WTC11 (cell line): Measurements from ENCODE around the gene RPS16. TPM values are rescaled to one million over a fixed set of nuclear protein-coding genes. Genes with fewer than 3 reads are reported as not detected.

Source experiments
- ATAC-seq: fragments of 200-7000 bp; cut with Tn5 transposase; 2 replicates; pipeline ENCODE4 v1.10.0; 2021; ENCODE audit warnings: mild to moderate bottlenecking, moderate library complexity
- CTCF ChIA-PET: fragments of 300-600 bp; sonication (Branson Sonifier 250); formaldehyde crosslinking; loops from one replicate; lab custom pipeline; 2021; ENCODE audit warnings: antibody characterized with exemption; lab: Charles Lee
- POLR2A ChIA-PET: fragments of 350-600 bp; sonication (Branson Sonifier 250); formaldehyde crosslinking; loops from one replicate; lab custom pipeline; 2021; ENCODE audit warnings: antibody characterized with exemption; lab: Charles Lee
- DNase-seq: peaks from one replicate; pipeline ENCODE4 v3.0.0; 2021; ENCODE audit warnings: low spot score
- H3K27ac Mint-ChIP-seq: 2 replicates; pipeline ENCODE4 v1.8.0; 2021; ENCODE audit warnings: mixed read lengths
- H3K27me3 Mint-ChIP-seq: 2 replicates; pipeline ENCODE4 v1.8.0; 2021; ENCODE audit warnings: low read depth, mild to moderate bottlenecking, moderate library complexity, mixed read lengths
- H3K36me3 Mint-ChIP-seq: 2 replicates; pipeline ENCODE4 v1.8.0; 2021; ENCODE audit warnings: mixed read lengths
- H3K4me1 Mint-ChIP-seq: 2 replicates; pipeline ENCODE4 v1.8.0; 2022; ENCODE audit warnings: mixed read lengths
- H3K4me3 Mint-ChIP-seq: 2 replicates; pipeline ENCODE4 v1.8.0; 2021; ENCODE audit warnings: mild to moderate bottlenecking, moderate library complexity, mixed read lengths
- H3K9me3 Mint-ChIP-seq: 2 replicates; pipeline ENCODE4 v1.8.0; 2021; ENCODE audit warnings: mixed read lengths
- ESRRA ChIP-seq: sonication (generic); formaldehyde crosslinking; IDR thresholded peaks from 2 replicates; pipeline ENCODE4 v1.8.1; 2022; ENCODE audit warnings: mild to moderate bottlenecking, missing genetic modification reagents, borderline replicate concordance
- IRF2 ChIP-seq: sonication (generic); formaldehyde crosslinking; IDR thresholded peaks from 2 replicates; pipeline ENCODE4 v1.8.0; 2022; ENCODE audit warnings: low read depth, missing genetic modification reagents, borderline replicate concordance
- JAZF1 ChIP-seq: fragments of 250-450 bp; sonication (Bioruptor Pico); IDR thresholded peaks from 2 replicates; pipeline ENCODE4 v1.9.0; 2021; ENCODE audit warnings: moderate library complexity, mild to moderate bottlenecking, inconsistent platforms
- MXD4 ChIP-seq: fragments of 250-450 bp; sonication (Bioruptor Pico); IDR thresholded peaks from 2 replicates; pipeline ENCODE4 v1.8.0; 2021; ENCODE audit warnings: mild to moderate bottlenecking, moderate library complexity, borderline replicate concordance
- NR1H2 ChIP-seq: sonication (generic); formaldehyde crosslinking; IDR thresholded peaks from 2 replicates; pipeline ENCODE4 v1.9.0; 2021; ENCODE audit warnings: mild to moderate bottlenecking, moderate library complexity, missing genetic modification reagents
- NR2C2 ChIP-seq: sonication (generic); formaldehyde crosslinking; IDR thresholded peaks from 2 replicates; pipeline ENCODE4 v1.8.0; 2022; ENCODE audit warnings: mild to moderate bottlenecking, missing genetic modification reagents
- SMAD3 ChIP-seq: sonication (generic); formaldehyde crosslinking; IDR thresholded peaks from 2 replicates; pipeline ENCODE4 v1.8.0; 2022; ENCODE audit warnings: missing genetic modification reagents, mild to moderate bottlenecking, borderline replicate concordance
- SMAD4 ChIP-seq: sonication (generic); formaldehyde crosslinking; IDR thresholded peaks from 2 replicates; pipeline ENCODE4 v1.8.0; 2022; ENCODE audit warnings: mild to moderate bottlenecking, missing genetic modification reagents
- TEAD1 ChIP-seq: sonication (generic); formaldehyde crosslinking; IDR thresholded peaks from 2 replicates; pipeline ENCODE4 v1.8.0; 2022; ENCODE audit warnings: mild to moderate bottlenecking, missing genetic modification reagents
- ZNF423 ChIP-seq: fragments of 250-450 bp; sonication (Bioruptor Pico); IDR thresholded peaks from 2 replicates; pipeline ENCODE4 v2.1.2; 2022; ENCODE audit warnings: mild to moderate bottlenecking, moderate library complexity
- ZNF671 ChIP-seq: fragments of 250-450 bp; sonication (Bioruptor Pico); IDR thresholded peaks from 2 replicates; pipeline ENCODE4 v1.8.0; 2021; ENCODE audit warnings: mild to moderate bottlenecking
- total RNA-seq: library from RNA; stranded (reverse); gene quantifications from 3 replicates; pipeline ENCODE4 v1.2.3, GENCODE V29; 2021
- TF ChIP-seq, protein P1 (sequence below): sonication (generic); formaldehyde crosslinking; conservative IDR thresholded peaks from 2 replicates; pipeline ENCODE4 v1.8.1; 2022; ENCODE audit warnings: mild to moderate bottlenecking, missing genetic modification reagents
- TF ChIP-seq, protein P2 (sequence below): fragments of 250-450 bp; sonication (Bioruptor Pico); IDR thresholded peaks from 2 replicates; pipeline ENCODE4 v1.9.0; 2021; ENCODE audit warnings: mild to moderate bottlenecking, borderline replicate concordance
- TF ChIP-seq, protein P3 (sequence below): sonication (generic); formaldehyde crosslinking; IDR thresholded peaks from 2 replicates; pipeline ENCODE4 v1.8.1; 2023; ENCODE audit warnings: mild to moderate bottlenecking, missing genetic modification reagents, borderline replicate concordance
- TF ChIP-seq, protein P4 (sequence below): fragments of 200-600 bp; IDR thresholded peaks from 2 replicates; pipeline ENCODE4 v1.8.0; 2022; ENCODE audit warnings: antibody characterized with exemption
- TF ChIP-seq, protein P5 (sequence below): fragments of 250-450 bp; sonication (Bioruptor Pico); IDR thresholded peaks from 2 replicates; pipeline ENCODE4 v2.1.2; 2022; ENCODE audit warnings: mild to moderate bottlenecking, moderate library complexity
- TF ChIP-seq, protein P6 (sequence below): sonication (generic); formaldehyde crosslinking; IDR thresholded peaks from 2 replicates; pipeline ENCODE4 v1.8.1; 2023; ENCODE audit warnings: mild to moderate bottlenecking, missing genetic modification reagents
- TF ChIP-seq, protein P7 (sequence below): sonication (generic); formaldehyde crosslinking; IDR thresholded peaks from 2 replicates; pipeline ENCODE4 v1.8.0; 2023; ENCODE audit warnings: mild to moderate bottlenecking, missing genetic modification reagents
- TF ChIP-seq, protein P8 (sequence below): sonication (generic); formaldehyde crosslinking; IDR thresholded peaks from 2 replicates; pipeline ENCODE4 v1.8.1; 2022; ENCODE audit warnings: mild to moderate bottlenecking, moderate library complexity, missing genetic modification reagents

Gene RPS16
- total RNA-seq, 1 experiment from 2014 or later = 2,962 TPM

DNA sequence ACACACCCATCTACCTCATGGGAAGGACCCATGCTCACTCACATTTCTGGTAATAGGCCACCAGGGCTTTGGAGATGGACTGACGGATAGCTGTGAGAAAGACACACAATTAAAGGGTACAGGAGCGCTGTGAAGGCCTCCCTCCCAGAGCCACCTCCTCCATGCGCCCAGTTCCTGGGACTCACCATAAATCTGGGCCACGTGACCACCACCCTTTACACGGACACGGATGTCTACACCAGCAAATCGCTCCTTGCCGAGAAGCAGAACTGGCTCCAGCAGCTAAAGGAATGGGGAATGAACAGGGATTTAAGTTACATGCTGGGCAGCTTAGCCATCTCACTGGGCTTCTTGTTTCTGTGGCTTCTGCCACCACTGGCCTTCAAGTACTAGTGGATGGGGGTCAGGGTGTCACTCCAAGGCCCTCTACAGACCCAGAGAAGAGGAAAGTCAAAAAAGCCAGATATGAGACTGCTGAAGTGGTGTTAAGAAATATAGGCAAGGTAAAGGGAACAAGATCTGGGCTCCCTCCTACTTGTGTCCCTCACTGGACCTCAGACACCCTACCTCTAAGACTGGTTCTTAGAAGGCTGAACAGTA lies 2.2 kb downstream of the RPS16 start:
- Mint-ChIP-seq H3K27me3 (no peaks in the 10 kb centered on the region), H3K4me3 (peak overlapping the region; percentile 99), H3K4me1 (peaks cover 52% of the 10 kb centered on the region), H3K36me3 (peaks cover 34% of the 10 kb centered on the region), H3K27ac (peak overlapping the region; percentile 94), H3K9me3 (no peaks in the 10 kb centered on the region)
- ChIA-PET POLR2A (no interaction called here), CTCF (interaction anchor here (0.7 to 1.0 kb wide), 2 partner anchors 19 to 22 kb away, joined by 3 read pairs; no protein-coding TSS in a partner anchor)
- ATAC-seq = no peak
- no peak for DNase-seq
- no peak for TF ChIP-seq ZNF423 (CRISPR knock-in tag)
- TF ChIP-seq, protein P1, sequence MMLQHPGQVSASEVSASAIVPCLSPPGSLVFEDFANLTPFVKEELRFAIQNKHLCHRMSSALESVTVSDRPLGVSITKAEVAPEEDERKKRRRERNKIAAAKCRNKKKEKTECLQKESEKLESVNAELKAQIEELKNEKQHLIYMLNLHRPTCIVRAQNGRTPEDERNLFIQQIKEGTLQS = no peak
- TF ChIP-seq, protein P2, sequence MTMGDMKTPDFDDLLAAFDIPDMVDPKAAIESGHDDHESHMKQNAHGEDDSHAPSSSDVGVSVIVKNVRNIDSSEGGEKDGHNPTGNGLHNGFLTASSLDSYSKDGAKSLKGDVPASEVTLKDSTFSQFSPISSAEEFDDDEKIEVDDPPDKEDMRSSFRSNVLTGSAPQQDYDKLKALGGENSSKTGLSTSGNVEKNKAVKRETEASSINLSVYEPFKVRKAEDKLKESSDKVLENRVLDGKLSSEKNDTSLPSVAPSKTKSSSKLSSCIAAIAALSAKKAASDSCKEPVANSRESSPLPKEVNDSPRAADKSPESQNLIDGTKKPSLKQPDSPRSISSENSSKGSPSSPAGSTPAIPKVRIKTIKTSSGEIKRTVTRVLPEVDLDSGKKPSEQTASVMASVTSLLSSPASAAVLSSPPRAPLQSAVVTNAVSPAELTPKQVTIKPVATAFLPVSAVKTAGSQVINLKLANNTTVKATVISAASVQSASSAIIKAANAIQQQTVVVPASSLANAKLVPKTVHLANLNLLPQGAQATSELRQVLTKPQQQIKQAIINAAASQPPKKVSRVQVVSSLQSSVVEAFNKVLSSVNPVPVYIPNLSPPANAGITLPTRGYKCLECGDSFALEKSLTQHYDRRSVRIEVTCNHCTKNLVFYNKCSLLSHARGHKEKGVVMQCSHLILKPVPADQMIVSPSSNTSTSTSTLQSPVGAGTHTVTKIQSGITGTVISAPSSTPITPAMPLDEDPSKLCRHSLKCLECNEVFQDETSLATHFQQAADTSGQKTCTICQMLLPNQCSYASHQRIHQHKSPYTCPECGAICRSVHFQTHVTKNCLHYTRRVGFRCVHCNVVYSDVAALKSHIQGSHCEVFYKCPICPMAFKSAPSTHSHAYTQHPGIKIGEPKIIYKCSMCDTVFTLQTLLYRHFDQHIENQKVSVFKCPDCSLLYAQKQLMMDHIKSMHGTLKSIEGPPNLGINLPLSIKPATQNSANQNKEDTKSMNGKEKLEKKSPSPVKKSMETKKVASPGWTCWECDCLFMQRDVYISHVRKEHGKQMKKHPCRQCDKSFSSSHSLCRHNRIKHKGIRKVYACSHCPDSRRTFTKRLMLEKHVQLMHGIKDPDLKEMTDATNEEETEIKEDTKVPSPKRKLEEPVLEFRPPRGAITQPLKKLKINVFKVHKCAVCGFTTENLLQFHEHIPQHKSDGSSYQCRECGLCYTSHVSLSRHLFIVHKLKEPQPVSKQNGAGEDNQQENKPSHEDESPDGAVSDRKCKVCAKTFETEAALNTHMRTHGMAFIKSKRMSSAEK (CRISPR knock-in tag) = no peak
- TF ChIP-seq IRF2 (CRISPR knock-in tag) = no peak
- TF ChIP-seq NR1H2 (CRISPR knock-in tag) = no peak
- TF ChIP-seq, protein P3, sequence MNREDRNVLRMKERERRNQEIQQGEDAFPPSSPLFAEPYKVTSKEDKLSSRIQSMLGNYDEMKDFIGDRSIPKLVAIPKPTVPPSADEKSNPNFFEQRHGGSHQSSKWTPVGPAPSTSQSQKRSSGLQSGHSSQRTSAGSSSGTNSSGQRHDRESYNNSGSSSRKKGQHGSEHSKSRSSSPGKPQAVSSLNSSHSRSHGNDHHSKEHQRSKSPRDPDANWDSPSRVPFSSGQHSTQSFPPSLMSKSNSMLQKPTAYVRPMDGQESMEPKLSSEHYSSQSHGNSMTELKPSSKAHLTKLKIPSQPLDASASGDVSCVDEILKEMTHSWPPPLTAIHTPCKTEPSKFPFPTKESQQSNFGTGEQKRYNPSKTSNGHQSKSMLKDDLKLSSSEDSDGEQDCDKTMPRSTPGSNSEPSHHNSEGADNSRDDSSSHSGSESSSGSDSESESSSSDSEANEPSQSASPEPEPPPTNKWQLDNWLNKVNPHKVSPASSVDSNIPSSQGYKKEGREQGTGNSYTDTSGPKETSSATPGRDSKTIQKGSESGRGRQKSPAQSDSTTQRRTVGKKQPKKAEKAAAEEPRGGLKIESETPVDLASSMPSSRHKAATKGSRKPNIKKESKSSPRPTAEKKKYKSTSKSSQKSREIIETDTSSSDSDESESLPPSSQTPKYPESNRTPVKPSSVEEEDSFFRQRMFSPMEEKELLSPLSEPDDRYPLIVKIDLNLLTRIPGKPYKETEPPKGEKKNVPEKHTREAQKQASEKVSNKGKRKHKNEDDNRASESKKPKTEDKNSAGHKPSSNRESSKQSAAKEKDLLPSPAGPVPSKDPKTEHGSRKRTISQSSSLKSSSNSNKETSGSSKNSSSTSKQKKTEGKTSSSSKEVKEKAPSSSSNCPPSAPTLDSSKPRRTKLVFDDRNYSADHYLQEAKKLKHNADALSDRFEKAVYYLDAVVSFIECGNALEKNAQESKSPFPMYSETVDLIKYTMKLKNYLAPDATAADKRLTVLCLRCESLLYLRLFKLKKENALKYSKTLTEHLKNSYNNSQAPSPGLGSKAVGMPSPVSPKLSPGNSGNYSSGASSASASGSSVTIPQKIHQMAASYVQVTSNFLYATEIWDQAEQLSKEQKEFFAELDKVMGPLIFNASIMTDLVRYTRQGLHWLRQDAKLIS (CRISPR knock-in tag) = no peak
- TF ChIP-seq, protein P4, sequence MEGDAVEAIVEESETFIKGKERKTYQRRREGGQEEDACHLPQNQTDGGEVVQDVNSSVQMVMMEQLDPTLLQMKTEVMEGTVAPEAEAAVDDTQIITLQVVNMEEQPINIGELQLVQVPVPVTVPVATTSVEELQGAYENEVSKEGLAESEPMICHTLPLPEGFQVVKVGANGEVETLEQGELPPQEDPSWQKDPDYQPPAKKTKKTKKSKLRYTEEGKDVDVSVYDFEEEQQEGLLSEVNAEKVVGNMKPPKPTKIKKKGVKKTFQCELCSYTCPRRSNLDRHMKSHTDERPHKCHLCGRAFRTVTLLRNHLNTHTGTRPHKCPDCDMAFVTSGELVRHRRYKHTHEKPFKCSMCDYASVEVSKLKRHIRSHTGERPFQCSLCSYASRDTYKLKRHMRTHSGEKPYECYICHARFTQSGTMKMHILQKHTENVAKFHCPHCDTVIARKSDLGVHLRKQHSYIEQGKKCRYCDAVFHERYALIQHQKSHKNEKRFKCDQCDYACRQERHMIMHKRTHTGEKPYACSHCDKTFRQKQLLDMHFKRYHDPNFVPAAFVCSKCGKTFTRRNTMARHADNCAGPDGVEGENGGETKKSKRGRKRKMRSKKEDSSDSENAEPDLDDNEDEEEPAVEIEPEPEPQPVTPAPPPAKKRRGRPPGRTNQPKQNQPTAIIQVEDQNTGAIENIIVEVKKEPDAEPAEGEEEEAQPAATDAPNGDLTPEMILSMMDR = no peak
- no peak for TF ChIP-seq NR2C2 (CRISPR knock-in tag)
- no peak for TF ChIP-seq MXD4 (CRISPR knock-in tag)
- TF ChIP-seq ESRRA = no peak
- TF ChIP-seq SMAD4 (CRISPR knock-in tag) = no peak
- no peak for TF ChIP-seq TEAD1 (CRISPR knock-in tag)
- no peak for TF ChIP-seq SMAD3
- no peak for TF ChIP-seq ZNF671
- TF ChIP-seq JAZF1 (CRISPR knock-in tag) = no peak
- TF ChIP-seq, protein P5, sequence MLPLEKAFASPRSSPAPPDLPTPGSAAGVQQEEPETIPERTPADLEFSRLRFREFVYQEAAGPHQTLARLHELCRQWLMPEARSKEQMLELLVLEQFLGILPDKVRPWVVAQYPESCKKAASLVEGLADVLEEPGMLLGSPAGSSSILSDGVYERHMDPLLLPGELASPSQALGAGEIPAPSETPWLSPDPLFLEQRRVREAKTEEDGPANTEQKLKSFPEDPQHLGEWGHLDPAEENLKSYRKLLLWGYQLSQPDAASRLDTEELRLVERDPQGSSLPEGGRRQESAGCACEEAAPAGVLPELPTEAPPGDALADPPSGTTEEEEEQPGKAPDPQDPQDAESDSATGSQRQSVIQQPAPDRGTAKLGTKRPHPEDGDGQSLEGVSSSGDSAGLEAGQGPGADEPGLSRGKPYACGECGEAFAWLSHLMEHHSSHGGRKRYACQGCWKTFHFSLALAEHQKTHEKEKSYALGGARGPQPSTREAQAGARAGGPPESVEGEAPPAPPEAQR (CRISPR knock-in tag) = no peak
- TF ChIP-seq, protein P6, sequence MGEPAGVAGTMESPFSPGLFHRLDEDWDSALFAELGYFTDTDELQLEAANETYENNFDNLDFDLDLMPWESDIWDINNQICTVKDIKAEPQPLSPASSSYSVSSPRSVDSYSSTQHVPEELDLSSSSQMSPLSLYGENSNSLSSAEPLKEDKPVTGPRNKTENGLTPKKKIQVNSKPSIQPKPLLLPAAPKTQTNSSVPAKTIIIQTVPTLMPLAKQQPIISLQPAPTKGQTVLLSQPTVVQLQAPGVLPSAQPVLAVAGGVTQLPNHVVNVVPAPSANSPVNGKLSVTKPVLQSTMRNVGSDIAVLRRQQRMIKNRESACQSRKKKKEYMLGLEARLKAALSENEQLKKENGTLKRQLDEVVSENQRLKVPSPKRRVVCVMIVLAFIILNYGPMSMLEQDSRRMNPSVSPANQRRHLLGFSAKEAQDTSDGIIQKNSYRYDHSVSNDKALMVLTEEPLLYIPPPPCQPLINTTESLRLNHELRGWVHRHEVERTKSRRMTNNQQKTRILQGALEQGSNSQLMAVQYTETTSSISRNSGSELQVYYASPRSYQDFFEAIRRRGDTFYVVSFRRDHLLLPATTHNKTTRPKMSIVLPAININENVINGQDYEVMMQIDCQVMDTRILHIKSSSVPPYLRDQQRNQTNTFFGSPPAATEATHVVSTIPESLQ (CRISPR knock-in tag) = no peak
- TF ChIP-seq, protein P7, sequence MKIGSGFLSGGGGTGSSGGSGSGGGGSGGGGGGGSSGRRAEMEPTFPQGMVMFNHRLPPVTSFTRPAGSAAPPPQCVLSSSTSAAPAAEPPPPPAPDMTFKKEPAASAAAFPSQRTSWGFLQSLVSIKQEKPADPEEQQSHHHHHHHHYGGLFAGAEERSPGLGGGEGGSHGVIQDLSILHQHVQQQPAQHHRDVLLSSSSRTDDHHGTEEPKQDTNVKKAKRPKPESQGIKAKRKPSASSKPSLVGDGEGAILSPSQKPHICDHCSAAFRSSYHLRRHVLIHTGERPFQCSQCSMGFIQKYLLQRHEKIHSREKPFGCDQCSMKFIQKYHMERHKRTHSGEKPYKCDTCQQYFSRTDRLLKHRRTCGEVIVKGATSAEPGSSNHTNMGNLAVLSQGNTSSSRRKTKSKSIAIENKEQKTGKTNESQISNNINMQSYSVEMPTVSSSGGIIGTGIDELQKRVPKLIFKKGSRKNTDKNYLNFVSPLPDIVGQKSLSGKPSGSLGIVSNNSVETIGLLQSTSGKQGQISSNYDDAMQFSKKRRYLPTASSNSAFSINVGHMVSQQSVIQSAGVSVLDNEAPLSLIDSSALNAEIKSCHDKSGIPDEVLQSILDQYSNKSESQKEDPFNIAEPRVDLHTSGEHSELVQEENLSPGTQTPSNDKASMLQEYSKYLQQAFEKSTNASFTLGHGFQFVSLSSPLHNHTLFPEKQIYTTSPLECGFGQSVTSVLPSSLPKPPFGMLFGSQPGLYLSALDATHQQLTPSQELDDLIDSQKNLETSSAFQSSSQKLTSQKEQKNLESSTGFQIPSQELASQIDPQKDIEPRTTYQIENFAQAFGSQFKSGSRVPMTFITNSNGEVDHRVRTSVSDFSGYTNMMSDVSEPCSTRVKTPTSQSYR (CRISPR knock-in tag) = no peak
- TF ChIP-seq, protein P8, sequence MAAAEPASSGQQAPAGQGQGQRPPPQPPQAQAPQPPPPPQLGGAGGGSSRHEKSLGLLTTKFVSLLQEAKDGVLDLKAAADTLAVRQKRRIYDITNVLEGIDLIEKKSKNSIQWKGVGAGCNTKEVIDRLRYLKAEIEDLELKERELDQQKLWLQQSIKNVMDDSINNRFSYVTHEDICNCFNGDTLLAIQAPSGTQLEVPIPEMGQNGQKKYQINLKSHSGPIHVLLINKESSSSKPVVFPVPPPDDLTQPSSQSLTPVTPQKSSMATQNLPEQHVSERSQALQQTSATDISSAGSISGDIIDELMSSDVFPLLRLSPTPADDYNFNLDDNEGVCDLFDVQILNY (CRISPR knock-in tag) = no peak
